Measurements from ENCODE around the gene MRC1. TPM values are rescaled to one million over a fixed set of nuclear protein-coding genes. Genes with fewer than 3 reads are reported as not detected.
A peak's percentile ranks its signal among the peaks of the same experiment; 100 is the strongest.

MRC1 gene
- total RNA-seq, 2 donors from 2014 or later: 0.09 TPM; not detected in 1

DNA sequence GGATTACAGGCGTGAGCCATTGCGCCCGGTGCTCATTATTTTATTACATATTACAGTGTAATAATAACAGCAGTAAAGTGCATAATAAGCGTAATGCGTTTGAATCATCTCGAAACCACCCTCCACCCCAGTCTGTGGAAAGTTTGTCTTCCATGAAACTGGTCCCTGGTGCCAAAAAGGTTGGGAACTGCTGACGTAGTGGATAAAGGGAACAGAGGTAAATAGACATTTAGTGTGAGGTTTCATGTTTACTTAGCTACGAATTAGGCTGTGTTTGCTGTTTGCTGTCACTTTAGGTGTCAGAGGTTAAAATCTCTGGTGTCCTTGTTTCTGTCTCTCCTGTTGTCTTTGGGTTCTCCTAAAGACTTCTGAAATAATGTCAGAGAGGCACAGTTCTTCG is 82.3 kb downstream of the MRC1 start:
- WGBS, 2 experiments (ENCODE audit: insufficient coverage in 1 of 2, insufficient read length in 1 of 2): 80 to 93% methylated on average over 2 to 9 of the region's 9 CpGs
- no peaks in the 10 kb centered on the region for H3K27me3 Mint-ChIP-seq (ENCODE audit: insufficient read depth)
- no peak overlapping the region for H3K4me3 Mint-ChIP-seq

DNA sequence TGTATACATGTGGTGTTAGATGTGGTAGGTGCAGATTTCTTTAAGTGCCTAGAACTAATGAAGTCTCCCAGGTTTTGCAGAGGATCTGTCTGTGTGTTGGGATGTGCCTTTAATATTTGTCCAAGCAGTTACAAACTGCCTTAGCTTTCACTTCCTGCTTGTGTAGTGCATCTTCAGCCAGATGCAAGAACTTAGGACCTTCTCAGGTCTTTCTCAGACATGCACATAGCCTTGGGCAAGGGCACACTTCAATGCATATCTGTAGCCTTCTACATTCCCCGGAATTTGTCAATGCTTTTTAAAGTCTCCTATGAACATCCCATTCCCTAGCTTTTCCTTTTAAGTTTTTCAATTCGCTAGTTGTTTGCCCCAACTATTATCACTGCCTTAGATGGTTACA is 95.4 kb downstream of the MRC1 start:
- H3K4me1 ChIP-seq (ENCODE audit: control insufficient read depth, insufficient read depth, low read length): no peaks in the 10 kb centered on the region
- H3K27me3 Mint-ChIP-seq (ENCODE audit: insufficient read depth): no peaks in the 10 kb centered on the region
- TF ChIP-seq, protein P1, sequence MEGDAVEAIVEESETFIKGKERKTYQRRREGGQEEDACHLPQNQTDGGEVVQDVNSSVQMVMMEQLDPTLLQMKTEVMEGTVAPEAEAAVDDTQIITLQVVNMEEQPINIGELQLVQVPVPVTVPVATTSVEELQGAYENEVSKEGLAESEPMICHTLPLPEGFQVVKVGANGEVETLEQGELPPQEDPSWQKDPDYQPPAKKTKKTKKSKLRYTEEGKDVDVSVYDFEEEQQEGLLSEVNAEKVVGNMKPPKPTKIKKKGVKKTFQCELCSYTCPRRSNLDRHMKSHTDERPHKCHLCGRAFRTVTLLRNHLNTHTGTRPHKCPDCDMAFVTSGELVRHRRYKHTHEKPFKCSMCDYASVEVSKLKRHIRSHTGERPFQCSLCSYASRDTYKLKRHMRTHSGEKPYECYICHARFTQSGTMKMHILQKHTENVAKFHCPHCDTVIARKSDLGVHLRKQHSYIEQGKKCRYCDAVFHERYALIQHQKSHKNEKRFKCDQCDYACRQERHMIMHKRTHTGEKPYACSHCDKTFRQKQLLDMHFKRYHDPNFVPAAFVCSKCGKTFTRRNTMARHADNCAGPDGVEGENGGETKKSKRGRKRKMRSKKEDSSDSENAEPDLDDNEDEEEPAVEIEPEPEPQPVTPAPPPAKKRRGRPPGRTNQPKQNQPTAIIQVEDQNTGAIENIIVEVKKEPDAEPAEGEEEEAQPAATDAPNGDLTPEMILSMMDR (conservative IDR thresholded peaks at IDR 0.05): no peak
- H3K27ac ChIP-seq (ENCODE audit: low read depth, low read length): no peak overlapping the region
- H3K9me3 Mint-ChIP-seq: peaks cover 2% of the 10 kb centered on the region
- H3K4me1 Mint-ChIP-seq: peaks cover 15% of the 10 kb centered on the region
- no peak overlapping the region for H3K4me3 ChIP-seq (ENCODE audit: low read length)
- no peaks in the 10 kb centered on the region for H3K27me3 ChIP-seq (ENCODE audit: control insufficient read depth, insufficient read depth, low read length, poor library complexity, severe bottlenecking)
- H3K9ac ChIP-seq (ENCODE audit: extremely low read depth, low read length, poor library complexity, severe bottlenecking): no peak overlapping the region
- H3K27ac Mint-ChIP-seq: peak overlapping the region; percentile 45
- no peaks in the 10 kb centered on the region for H3K9me3 ChIP-seq (ENCODE audit: control insufficient read depth, low read length)
- H3K36me3 Mint-ChIP-seq (ENCODE audit: low read depth): no peaks in the 10 kb centered on the region
- no peak for DNase-seq
- no peak overlapping the region for H3K4me3 Mint-ChIP-seq
- H3K36me3 ChIP-seq (ENCODE audit: control insufficient read depth, insufficient read depth, low read length): no peaks in the 10 kb centered on the region
- 93 to 100% methylated on average over 2 of the region's 2 CpGs for WGBS, 2 experiments (ENCODE audit: insufficient coverage in 1 of 2, insufficient read length in 1 of 2)

More for the DNA sequence above, 82.3 kb downstream of the MRC1 start:
- Mint-ChIP-seq H3K4me1 (peaks cover 8% of the 10 kb centered on the region), H3K36me3 (ENCODE audit: low read depth) (no peaks in the 10 kb centered on the region), H3K9me3 (peaks cover 7% of the 10 kb centered on the region), H3K27ac (no peak overlapping the region)
- Histone ChIP-seq H3K4me3 (ENCODE audit: low read length) (no peak overlapping the region), H3K4me1 (ENCODE audit: control insufficient read depth, insufficient read depth, low read length) (no peaks in the 10 kb centered on the region), H3K27ac (ENCODE audit: low read depth, low read length) (no peak overlapping the region), H3K9ac (ENCODE audit: extremely low read depth, low read length, poor library complexity, severe bottlenecking) (no peak overlapping the region), H3K9me3 (ENCODE audit: control insufficient read depth, low read length) (peaks cover 5% of the 10 kb centered on the region), H3K36me3 (ENCODE audit: control insufficient read depth, insufficient read depth, low read length) (no peaks in the 10 kb centered on the region), H3K27me3 (ENCODE audit: control insufficient read depth, insufficient read depth, low read length, poor library complexity, severe bottlenecking) (no peaks in the 10 kb centered on the region)
- TF ChIP-seq, protein P1 (conservative IDR thresholded peaks at IDR 0.05): no peak
- no peak for DNase-seq

DNA sequence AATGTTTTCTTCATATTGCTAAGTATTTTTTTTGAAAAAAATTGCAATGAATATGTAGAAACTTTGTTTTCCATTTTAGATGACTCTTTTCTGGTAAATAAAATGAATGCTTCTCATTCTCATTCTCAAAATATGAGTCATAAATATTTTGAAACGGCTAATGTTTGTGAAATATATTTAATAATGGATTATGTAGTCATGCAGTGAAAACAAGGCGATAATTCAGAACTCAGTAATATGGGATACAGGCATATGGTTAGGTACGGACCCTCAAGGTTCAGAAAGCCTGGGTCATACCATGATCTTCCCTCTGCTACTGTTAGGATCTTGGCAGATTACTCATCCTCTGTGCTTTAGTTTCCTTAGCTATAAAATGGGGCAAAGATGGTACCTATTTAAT is 96.3 kb downstream of the MRC1 start:
- WGBS, 2 experiments (ENCODE audit: insufficient coverage in 1 of 2, insufficient read length in 1 of 2): 90 to 100% methylated on average over 2 to 3 of the region's 3 CpGs
- Histone ChIP-seq H3K36me3 (ENCODE audit: control insufficient read depth, insufficient read depth, low read length) (no peaks in the 10 kb centered on the region), H3K9ac (ENCODE audit: extremely low read depth, low read length, poor library complexity, severe bottlenecking) (no peak overlapping the region), H3K9me3 (ENCODE audit: control insufficient read depth, low read length) (no peaks in the 10 kb centered on the region), H3K27me3 (ENCODE audit: control insufficient read depth, insufficient read depth, low read length, poor library complexity, severe bottlenecking) (no peaks in the 10 kb centered on the region), H3K4me1 (ENCODE audit: control insufficient read depth, insufficient read depth, low read length) (no peaks in the 10 kb centered on the region), H3K27ac (ENCODE audit: low read depth, low read length) (no peak overlapping the region), H3K4me3 (ENCODE audit: low read length) (no peak overlapping the region)
- peaks cover 2% of the 10 kb centered on the region for H3K9me3 Mint-ChIP-seq
- no peak for DNase-seq
- H3K36me3 Mint-ChIP-seq (ENCODE audit: low read depth): no peaks in the 10 kb centered on the region
- TF ChIP-seq, protein P1 (conservative IDR thresholded peaks at IDR 0.05): no peak
- H3K27me3 Mint-ChIP-seq (ENCODE audit: insufficient read depth): no peaks in the 10 kb centered on the region
- no peak overlapping the region for H3K4me3 Mint-ChIP-seq
- peaks cover 15% of the 10 kb centered on the region for H3K4me1 Mint-ChIP-seq
- H3K27ac Mint-ChIP-seq: no peak overlapping the region

Measured in endodermal cell (in vitro differentiated cells).